ENCODE measurements around the gene SHC4. TPM values are rescaled to one million over a fixed set of nuclear protein-coding genes. Genes with fewer than 3 reads are reported as not detected.

SHC4 gene
- total RNA-seq, 1 experiment from 2014 or later, result 0.26 TPM

DNA sequence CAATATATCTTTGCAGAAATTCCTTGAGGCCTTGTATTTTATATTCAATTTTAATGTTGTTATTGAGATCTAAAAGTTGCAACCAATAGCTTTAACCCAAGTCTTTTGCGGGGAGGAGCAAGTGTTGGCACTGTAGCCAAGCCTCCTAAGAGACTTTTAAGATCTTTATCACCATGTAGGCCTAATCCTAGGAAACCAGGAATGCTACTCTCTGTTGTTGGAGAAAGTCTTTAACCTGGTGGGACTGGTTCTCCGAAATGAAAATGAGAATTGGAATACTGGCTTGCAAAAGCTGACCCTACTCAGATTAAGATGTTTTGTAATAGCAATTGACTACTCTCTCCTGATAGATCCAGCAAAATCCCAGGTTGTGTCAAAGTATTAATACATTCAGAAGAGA, 25.8 kb downstream of the SHC4 start:
- Mint-ChIP-seq H3K4me3 (ENCODE audit: unreplicated experiment) (no peak overlapping the region), H3K9me3 (ENCODE audit: unreplicated experiment) (no peaks in the 10 kb centered on the region), H3K27me3 (ENCODE audit: insufficient read depth, unreplicated experiment) (peaks cover 2% of the 10 kb centered on the region), H3K36me3 (ENCODE audit: insufficient read depth, unreplicated experiment) (no peaks in the 10 kb centered on the region), H3K4me1 (ENCODE audit: insufficient read depth, unreplicated experiment) (peaks cover 22% of the 10 kb centered on the region), H3K27ac (ENCODE audit: low read depth, unreplicated experiment) (no peak overlapping the region)
- BruUV-seq (replicated peaks), result no TSS peak
- DNase-seq (ENCODE audit: unreplicated experiment), result no peak
- ChIA-PET CTCF (no interaction called here), POLR2A (no interaction called here)
- intact Hi-C loops (cut with micrococcal nuclease), result no loop called here
- TF ChIP-seq, protein P1, sequence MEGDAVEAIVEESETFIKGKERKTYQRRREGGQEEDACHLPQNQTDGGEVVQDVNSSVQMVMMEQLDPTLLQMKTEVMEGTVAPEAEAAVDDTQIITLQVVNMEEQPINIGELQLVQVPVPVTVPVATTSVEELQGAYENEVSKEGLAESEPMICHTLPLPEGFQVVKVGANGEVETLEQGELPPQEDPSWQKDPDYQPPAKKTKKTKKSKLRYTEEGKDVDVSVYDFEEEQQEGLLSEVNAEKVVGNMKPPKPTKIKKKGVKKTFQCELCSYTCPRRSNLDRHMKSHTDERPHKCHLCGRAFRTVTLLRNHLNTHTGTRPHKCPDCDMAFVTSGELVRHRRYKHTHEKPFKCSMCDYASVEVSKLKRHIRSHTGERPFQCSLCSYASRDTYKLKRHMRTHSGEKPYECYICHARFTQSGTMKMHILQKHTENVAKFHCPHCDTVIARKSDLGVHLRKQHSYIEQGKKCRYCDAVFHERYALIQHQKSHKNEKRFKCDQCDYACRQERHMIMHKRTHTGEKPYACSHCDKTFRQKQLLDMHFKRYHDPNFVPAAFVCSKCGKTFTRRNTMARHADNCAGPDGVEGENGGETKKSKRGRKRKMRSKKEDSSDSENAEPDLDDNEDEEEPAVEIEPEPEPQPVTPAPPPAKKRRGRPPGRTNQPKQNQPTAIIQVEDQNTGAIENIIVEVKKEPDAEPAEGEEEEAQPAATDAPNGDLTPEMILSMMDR (IDR thresholded peaks at IDR 0.05; ENCODE audit: unreplicated experiment), result no peak

- Mint-ChIP-seq H3K4me3 (ENCODE audit: unreplicated experiment) (no peak overlapping the region), H3K27ac (ENCODE audit: low read depth, unreplicated experiment) (no peak overlapping the region), H3K27me3 (ENCODE audit: insufficient read depth, unreplicated experiment) (peaks cover 11% of the 10 kb centered on the region), H3K36me3 (ENCODE audit: insufficient read depth, unreplicated experiment) (no peaks in the 10 kb centered on the region), H3K9me3 (ENCODE audit: unreplicated experiment) (no peaks in the 10 kb centered on the region), H3K4me1 (ENCODE audit: insufficient read depth, unreplicated experiment) (peaks cover 22% of the 10 kb centered on the region)
- no peak for DNase-seq (ENCODE audit: unreplicated experiment)
- no TSS peak for BruUV-seq (replicated peaks)
- TF ChIP-seq, protein P1 (IDR thresholded peaks at IDR 0.05; ENCODE audit: unreplicated experiment), result no peak
- intact Hi-C loops (cut with micrococcal nuclease), result no loop called here
- ChIA-PET CTCF (interaction anchor here (0.6 to 0.7 kb wide), 2 partner anchors 10 to 75 kb away, joined by 4 to 6 read pairs; no protein-coding TSS in a partner anchor), POLR2A (interaction anchor here (0.6 to 0.9 kb wide), 2 partner anchors 10 to 1229 kb away, joined by 3 to 6 read pairs; no protein-coding TSS in a partner anchor)
These were observed 27.1 kb downstream of the SHC4 start for GRCh38 chr15:48936666-48937065.

DNA sequence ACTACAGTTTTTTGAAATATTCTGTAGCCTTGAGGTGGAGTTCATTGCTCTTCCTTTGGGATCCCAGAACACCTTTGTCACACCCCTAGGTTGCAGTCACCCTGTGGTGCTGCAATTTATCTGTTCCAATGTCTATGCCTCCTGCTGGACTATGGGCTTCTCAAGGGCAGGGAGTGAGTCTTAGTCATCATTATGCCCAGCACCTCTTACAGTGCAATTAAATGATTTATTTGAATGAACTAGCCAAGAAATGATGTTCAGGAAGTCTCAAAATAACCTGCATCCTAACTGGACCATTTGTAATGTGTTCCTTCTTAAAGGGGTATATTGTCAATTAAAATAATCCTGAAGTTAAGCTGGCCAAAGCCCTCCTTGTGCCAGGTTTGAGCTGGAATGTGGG, 28.5 kb downstream of the SHC4 start:
- Mint-ChIP-seq H3K4me3 (ENCODE audit: unreplicated experiment) (no peak overlapping the region), H3K36me3 (ENCODE audit: insufficient read depth, unreplicated experiment) (no peaks in the 10 kb centered on the region), H3K27ac (ENCODE audit: low read depth, unreplicated experiment) (no peak overlapping the region), H3K4me1 (ENCODE audit: insufficient read depth, unreplicated experiment) (peaks cover 11% of the 10 kb centered on the region), H3K27me3 (ENCODE audit: insufficient read depth, unreplicated experiment) (peaks cover 11% of the 10 kb centered on the region), H3K9me3 (ENCODE audit: unreplicated experiment) (no peaks in the 10 kb centered on the region)
- POLR2A ChIA-PET, result no interaction called here
- BruUV-seq (replicated peaks), result no TSS peak
- intact Hi-C loops (cut with micrococcal nuclease), result no loop called here
- TF ChIP-seq, protein P1 (IDR thresholded peaks at IDR 0.05; ENCODE audit: unreplicated experiment), result no peak
- no peak for DNase-seq (ENCODE audit: unreplicated experiment)
- CTCF ChIA-PET, result interaction anchor here (1.0 kb wide), 1 partner anchor 41 kb away, joined by 3 read pairs; no protein-coding TSS in a partner anchor

GRCh38 chr15:48930735-48931134, 33.0 kb downstream of the SHC4 start:
- ChIA-PET CTCF (interaction anchor here (1.1 kb wide), 1 partner anchor 45 kb away, joined by 4 read pairs; no protein-coding TSS in a partner anchor), POLR2A (no interaction called here)
- Mint-ChIP-seq H3K27ac (ENCODE audit: low read depth, unreplicated experiment) (no peak overlapping the region), H3K9me3 (ENCODE audit: unreplicated experiment) (no peaks in the 10 kb centered on the region), H3K36me3 (ENCODE audit: insufficient read depth, unreplicated experiment) (no peaks in the 10 kb centered on the region), H3K4me1 (ENCODE audit: insufficient read depth, unreplicated experiment) (peaks cover 4% of the 10 kb centered on the region), H3K4me3 (ENCODE audit: unreplicated experiment) (no peak overlapping the region), H3K27me3 (ENCODE audit: insufficient read depth, unreplicated experiment) (peaks cover 11% of the 10 kb centered on the region)
- BruUV-seq (replicated peaks), result no TSS peak
- intact Hi-C loops (cut with micrococcal nuclease), result no loop called here
- TF ChIP-seq, protein P1 (IDR thresholded peaks at IDR 0.05; ENCODE audit: unreplicated experiment), result no peak
- no peak for DNase-seq (ENCODE audit: unreplicated experiment)
